ENCODE results near the gene NAALADL2.

The NAALADL2 gene

DNA sequence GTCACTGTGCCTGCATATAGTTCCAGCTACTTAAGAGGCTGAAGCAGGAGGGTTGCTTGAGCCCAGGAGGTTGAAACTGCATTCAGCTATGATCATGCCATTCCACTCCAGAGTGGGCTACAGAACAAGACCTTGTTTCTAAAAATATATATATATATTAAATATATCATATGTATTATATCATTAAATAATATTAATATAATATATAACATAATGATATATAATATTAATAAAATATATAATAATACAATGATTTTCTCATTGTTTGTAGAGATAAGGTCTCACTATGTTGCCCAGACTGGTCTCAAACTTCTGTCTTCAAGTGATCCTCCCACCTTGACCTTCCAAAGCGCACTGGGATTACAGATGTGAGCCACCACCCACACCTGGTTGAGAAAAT is 101.8 kb downstream of the NAALADL2 start:
- no peak for DNase-seq (ENCODE audit: low read depth in 2 of 2)

GRCh38 chr3:174973465-174973864 is 114.3 kb downstream of the NAALADL2 start:
- DNase-seq (ENCODE audit: low read depth in 2 of 2), result no peak

DNA sequence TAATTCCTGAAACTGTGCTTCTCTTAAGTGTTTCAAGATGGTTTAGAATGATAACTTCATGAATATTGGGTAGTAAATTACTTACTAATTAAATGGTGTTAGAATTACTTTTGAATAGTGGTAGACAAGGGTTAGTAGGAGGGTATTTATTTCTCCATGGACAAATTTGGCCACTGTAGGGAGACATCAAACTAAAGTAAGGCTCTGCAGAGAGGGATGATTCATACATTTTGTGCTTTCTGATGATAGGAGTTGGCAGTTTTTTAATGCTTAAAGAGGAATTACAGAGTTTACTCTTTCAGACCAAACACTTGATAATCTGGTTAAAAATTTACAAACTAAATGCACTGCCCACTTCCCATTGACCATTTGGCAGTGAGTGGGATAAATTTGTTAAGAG is 127.6 kb downstream of the NAALADL2 start:
- DNase-seq (ENCODE audit: low read depth in 2 of 2), result no peak

DNA sequence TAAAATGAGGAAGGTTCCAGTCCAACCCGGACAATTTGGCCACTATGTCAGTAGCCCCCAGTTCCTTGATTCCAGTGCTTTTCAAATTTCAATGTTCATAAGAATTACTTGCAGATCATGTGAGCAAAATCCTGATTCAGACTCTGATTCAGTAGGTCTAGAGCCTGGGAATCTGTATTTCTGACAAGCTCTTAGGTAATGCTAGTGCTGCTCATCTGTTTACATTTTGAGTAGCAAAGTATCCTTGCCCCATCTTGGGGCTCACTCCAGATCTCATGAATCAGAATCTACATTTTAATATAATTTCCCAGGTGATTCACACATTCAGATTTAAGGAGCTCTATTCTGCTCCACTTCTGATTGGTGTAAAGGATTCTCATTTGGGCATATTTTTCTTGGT is 142.0 kb downstream of the NAALADL2 start:
- DNase-seq (ENCODE audit: low read depth in 2 of 2), result no peak

DNA sequence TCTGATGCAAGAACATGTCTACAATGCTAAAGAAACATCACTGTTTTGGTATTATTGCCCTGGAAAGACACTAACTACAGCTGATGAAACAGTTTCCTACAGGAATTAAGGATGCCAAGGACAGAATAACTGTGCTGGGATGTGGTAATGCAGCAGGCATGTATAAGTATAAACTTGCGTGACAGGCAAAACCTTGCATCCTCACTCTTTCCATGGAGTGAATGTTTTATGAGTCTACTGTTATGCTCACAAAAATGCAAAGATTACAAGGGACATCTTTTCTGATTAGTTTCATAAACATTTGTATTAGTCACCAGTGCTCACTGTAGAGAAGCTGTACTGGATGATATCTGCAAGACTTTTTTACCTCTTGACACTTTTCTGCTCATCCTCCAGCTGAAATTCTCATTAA is 143.6 kb downstream of the NAALADL2 start:
- peak; percentile 97 to 98 for DNase-seq (ENCODE audit: low read depth in 2 of 2)

DNA sequence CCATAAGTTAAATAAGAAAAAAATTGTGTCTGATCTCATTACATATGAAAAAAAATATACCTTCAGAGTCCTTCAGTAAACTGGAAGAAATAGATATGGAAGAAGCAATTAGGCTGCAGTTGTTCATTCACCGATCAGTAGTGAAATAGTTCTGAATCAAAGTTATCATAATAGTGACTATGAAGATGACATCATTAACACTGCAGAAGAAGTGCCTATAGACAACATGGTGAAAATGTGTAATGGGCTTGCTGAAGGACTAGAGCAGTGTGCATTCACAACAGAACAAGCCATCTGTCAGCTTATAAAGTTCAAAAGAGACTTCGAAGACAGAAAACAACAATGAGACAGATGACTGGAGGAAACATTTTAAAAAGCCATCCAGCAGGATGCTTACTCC is 144.5 kb downstream of the NAALADL2 start:
- DNase-seq (ENCODE audit: low read depth in 2 of 2), result no peak

DNA sequence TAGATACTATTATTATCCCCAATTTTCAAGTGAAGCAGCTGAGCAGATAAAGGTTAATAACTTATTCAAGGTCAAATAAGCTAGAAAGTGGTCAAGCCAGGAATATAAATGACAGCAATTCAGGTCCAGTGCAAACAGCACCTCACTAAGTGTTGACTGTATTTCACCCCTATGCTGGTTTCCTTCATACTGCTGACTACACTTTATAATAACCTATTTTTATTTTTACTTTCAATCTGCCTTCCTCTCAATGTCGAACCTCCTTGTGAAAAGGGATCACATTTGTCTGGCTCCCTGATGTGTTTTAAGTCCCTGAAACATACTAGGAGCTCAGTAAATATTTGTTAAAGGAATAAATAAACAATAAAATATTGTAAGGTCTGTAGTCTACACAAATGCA is 146.1 kb downstream of the NAALADL2 start:
- no peak for DNase-seq (ENCODE audit: low read depth in 2 of 2)

DNA sequence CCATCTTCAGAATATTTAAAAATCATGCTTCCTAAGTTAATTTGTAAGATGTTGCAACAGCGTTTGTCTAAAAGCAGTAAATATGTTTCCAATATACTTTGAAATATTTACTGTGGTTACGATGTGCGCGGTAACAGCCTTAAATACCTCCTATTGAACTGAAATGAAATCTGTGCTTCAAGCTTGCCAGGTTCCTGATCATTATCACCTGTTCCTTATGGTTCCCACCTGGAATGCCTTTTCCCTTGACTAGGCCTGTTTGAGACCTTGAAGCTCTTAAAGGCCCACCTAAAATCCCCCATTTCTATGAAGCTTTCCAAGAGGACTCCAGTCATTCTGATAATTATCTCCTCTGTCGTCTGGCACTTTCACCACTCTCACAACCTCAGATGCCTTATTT is 146.7 kb downstream of the NAALADL2 start:
- DNase-seq (ENCODE audit: low read depth in 2 of 2), result peak; percentile 67 to 68

- no peak for DNase-seq (ENCODE audit: low read depth in 2 of 2)
Measured at GRCh38 chr3:175007306-175007705, 148.2 kb downstream of the NAALADL2 start.

GRCh38 chr3:175009295-175009694 is 150.2 kb downstream of the NAALADL2 start:
- DNase-seq (ENCODE audit: low read depth in 2 of 2), result no peak

- no peak for DNase-seq (ENCODE audit: low read depth in 2 of 2)
Measured at GRCh38 chr3:175015056-175015635, 156.0 kb downstream of the NAALADL2 start.

GRCh38 chr3:175018946-175019727 is 160.0 kb downstream of the NAALADL2 start:
- no peak for DNase-seq (ENCODE audit: low read depth in 2 of 2)

GRCh38 chr3:175020101-175020500 is 161.0 kb downstream of the NAALADL2 start:
- DNase-seq (ENCODE audit: low read depth in 2 of 2), result no peak

GRCh38 chr3:175029828-175030227 is 170.7 kb downstream of the NAALADL2 start:
- DNase-seq (ENCODE audit: low read depth in 2 of 2), result no peak

DNA sequence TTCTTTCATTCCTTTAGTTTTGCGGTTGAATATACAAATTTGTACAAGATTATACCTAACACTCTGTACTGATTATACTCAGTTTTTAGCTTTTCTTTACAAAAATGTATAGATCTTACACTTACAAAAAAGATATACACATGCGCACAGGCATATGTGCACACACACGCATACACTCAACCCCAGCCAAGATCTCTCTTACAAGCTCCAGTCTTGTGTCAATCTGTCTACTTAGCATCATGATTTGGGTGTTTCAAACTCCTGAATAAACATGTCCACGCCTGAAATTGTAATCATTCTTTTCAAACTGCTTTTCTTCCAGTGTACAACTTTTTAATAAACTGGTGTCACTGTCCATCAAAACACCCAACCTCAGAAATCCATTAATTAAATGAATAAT is 180.7 kb downstream of the NAALADL2 start:
- no peak for DNase-seq (ENCODE audit: low read depth in 2 of 2)

DNA sequence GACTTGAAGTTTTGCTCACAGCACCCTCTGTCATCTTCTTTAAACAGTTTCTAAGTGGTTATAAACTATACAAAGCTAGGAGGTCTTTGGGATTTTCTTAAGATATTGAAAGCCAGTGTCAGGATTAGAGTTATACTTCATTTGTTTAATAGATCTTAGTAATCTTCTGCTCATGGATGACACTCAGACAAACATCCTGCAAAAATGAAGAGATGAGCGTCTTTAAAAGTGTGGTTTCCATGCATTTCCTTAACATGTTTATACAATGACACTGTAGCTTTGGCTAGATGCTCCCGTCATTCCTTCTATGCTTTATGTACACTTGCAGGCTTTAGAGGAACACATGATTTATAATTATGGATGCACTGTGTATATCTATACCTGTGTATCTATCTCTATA is 182.2 kb downstream of the NAALADL2 start:
- DNase-seq (ENCODE audit: low read depth in 2 of 2), result no peak

DNA sequence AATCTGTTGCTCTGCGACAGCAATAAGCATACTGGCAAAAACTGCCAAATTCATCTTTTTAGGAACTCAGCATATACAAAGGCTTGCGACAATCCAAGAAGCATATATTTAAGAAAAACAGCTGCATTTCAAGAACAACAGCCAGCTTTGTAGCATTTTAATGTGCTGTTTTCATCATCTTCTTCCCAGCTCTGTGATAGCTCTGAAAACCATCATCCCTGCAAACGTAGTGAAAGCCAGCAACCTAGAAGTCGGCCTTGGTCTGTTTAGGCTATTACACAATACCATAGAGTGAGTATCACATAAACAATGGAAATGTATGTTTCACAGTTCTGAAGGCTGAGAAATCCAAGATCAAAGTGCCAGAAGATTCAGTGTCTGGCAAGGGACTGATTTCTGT is 187.5 kb downstream of the NAALADL2 start:
- peak in 1 of 2 experiments; percentile 9 for DNase-seq (ENCODE audit: low read depth in 2 of 2)

- no peak for DNase-seq (ENCODE audit: low read depth in 2 of 2)
Measured at GRCh38 chr3:175047786-175048185, 188.7 kb downstream of the NAALADL2 start.

- no peak for DNase-seq (ENCODE audit: low read depth in 2 of 2)
Measured at GRCh38 chr3:175057401-175057800, 198.3 kb downstream of the NAALADL2 start.

DNA sequence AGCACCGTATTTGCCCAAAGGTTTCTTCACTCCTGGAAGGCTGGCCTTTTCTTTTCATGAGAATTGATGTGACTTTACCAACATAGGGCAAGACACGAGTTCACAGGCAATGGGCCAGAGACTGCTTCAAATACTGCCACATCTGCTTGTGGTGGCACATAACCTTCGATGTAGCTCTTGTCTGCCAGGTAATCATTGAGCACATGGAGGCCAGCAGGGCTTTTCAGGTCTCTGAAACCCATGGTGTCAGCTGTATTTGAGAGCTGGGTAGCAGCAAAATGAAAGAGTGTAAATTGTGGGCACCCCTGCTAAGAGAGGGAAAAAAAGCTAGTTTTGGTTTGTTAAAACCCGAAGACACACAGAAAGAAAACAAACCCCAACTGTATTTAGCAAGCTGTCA is 200.7 kb downstream of the NAALADL2 start:
- DNase-seq (ENCODE audit: low read depth in 2 of 2), result no peak

- no peak for DNase-seq (ENCODE audit: low read depth in 2 of 2)
Measured at GRCh38 chr3:175065497-175065896, 206.4 kb downstream of the NAALADL2 start.

- no peak for DNase-seq (ENCODE audit: low read depth in 2 of 2)
Measured at GRCh38 chr3:175066617-175067415, 207.7 kb downstream of the NAALADL2 start.

DNA sequence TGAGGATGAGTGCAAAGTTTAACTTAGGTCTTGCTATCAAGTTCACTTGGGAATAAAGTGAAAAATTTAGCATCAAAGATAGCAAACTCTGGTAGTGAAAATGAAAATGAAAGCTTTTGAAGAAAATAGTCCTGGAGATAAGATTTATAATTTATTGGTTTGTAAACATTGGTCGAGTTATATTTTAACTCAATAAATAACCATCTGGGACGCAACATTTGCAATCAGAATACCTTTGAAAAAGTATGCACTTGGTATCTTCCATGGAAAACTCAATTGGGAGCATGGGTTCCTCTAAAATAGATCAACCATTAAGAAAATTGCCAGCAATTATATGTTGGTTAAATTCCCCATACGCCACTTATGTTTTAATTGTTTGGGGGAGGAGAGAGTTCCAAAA is 209.5 kb downstream of the NAALADL2 start:
- DNase-seq (ENCODE audit: low read depth in 2 of 2), result no peak
